ENCODE measurements around the gene EXOC6.

The EXOC6 gene

DNA sequence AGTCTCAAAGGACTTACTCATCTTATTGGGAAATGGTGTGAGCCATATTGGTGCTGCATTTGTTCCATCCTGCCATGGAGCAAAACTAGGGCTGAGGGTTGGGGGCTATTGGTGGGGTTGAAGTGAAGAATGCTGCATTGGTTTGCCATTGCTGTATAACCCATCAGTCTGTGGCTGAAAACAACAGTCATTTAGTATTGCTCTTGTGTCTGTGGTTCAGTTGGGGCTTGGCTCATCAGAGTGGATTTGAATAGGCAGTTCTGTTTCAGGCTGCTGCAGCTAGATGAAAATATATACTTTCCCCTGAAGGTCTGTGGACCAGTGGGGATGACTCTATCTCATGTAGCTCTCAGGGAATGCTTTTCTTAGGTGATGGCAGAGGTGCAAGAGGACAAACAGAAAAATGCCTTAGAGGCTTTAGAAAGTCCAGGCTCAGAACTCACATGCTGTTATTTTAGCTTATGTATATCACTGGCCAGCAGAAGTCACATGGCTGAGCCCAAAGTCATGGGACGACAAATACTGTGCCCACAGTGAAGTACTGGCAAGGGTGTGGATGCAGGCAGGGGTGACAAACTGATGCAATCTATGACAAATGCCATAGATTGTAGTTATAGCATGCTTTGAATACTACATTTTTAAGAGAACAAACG, 15.2 kb upstream of the EXOC6 start:
- no peak for FAIRE-seq
- no peak for DNase-seq (ENCODE audit: insufficient read length, low spot score)

DNA sequence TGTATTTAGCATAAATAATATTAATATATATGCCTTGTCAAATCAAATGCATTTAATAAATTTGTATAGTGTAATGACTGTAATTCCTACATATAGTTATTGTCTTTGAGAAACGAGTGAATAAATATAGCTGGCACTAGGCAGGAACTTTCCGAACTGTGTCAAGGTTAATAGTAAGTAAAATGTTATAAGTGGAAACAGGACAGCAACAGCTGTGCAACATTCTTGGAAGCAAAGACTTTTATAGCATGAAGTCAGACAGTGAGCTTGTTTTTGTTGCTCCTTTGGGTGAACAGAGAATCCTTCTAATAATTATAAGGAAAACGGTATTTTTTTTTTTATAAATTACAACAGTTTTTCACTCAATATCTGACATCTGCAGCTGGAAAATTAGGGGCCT, 14.0 kb upstream of the EXOC6 start:
- TF ChIP-seq, protein P1, sequence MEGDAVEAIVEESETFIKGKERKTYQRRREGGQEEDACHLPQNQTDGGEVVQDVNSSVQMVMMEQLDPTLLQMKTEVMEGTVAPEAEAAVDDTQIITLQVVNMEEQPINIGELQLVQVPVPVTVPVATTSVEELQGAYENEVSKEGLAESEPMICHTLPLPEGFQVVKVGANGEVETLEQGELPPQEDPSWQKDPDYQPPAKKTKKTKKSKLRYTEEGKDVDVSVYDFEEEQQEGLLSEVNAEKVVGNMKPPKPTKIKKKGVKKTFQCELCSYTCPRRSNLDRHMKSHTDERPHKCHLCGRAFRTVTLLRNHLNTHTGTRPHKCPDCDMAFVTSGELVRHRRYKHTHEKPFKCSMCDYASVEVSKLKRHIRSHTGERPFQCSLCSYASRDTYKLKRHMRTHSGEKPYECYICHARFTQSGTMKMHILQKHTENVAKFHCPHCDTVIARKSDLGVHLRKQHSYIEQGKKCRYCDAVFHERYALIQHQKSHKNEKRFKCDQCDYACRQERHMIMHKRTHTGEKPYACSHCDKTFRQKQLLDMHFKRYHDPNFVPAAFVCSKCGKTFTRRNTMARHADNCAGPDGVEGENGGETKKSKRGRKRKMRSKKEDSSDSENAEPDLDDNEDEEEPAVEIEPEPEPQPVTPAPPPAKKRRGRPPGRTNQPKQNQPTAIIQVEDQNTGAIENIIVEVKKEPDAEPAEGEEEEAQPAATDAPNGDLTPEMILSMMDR (IDR thresholded peaks at IDR 0.05; ENCODE audit: insufficient read depth, missing control alignments): no peak
- no peak for DNase-seq (ENCODE audit: insufficient read length, low spot score)
- FAIRE-seq: no peak

More for the DNA sequence above, 15.2 kb upstream of the EXOC6 start:
- TF ChIP-seq, protein P1 (IDR thresholded peaks at IDR 0.05; ENCODE audit: insufficient read depth, missing control alignments): no peak

DNA sequence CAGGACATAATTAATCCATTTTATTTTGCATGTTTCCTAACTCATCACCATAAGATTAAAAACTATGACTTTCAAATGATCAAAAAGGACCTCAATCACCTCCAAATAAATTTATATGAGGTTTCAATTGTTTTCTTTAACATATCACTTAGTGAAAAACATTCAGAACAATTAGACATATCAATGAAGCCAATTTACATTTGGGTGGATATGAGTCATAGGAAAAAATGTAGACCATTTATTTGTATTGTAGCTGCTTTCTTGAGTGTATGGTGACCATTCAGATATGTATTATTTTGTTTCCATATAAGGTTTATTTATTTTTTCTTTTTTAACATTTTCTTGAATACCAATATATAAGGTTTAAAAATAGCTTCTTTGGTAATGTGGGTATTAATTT, 13.3 kb upstream of the EXOC6 start:
- FAIRE-seq (no peak), DNase-seq (ENCODE audit: insufficient read length, low spot score) (no peak)
- TF ChIP-seq, protein P1 (IDR thresholded peaks at IDR 0.05; ENCODE audit: insufficient read depth, missing control alignments): no peak

DNA sequence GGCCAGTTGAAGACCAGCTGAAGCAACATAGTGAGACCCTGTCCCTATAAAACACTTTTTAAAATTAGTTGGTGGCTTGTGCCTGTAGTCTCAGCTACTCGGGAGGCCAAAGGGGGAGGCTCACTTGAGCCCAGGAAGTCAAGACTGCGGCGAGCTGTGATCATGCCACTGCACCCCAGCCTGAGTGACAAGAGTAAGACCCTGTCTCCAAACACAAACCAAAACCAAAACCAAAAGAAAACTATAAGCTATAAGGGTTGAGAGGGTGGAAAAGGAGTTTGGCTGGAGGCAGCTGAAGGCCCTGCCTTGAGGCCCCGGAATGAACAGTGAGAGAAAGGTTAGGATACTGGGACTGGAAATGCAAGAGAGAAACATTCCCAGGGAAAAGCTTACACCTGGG, 10.9 kb upstream of the EXOC6 start:
- no peak for FAIRE-seq
- TF ChIP-seq, protein P1 (IDR thresholded peaks at IDR 0.05; ENCODE audit: insufficient read depth, missing control alignments): no peak
- DNase-seq (ENCODE audit: insufficient read length, low spot score): no peak

DNA sequence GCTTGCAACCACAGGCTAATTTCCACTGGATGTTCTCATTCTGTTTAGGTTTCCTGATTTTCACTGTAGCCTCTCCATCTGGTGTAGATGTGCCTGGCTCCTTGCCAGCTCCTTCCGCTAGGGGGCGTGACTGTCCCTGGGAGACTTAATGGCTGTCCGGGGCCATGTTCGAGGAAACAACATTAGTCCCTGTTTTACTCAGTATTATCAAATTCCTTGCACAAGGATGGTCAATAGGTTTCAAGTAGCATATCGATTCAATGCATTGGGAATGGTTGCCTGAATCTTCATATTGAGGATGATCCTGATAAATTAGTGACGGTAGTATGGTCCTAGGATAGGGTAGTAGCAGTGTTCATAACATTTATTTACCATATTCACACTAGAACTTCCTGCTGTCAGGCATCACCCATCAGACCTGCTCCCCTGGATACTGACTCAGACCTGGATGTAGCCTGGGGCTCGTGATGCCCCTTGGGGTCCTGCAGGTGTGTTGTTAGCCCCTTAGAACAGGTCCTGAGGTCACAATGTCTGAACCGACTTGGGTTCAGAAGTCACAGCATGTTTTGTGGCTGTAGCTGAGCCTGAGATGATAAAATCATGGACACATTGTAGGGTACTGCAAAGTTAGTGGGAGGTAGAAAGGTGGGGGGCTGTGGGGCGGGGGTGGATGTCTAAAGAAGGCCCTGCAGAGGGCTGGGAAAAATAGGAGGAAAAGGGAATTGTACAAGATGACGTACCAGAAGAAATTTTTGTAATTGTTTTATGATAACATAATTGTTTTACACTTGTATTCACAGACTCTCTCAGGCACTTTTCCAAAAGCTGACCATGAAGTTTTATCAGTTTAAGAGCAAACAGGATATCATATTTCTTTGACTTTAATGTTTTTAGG, 8.9 kb upstream of the EXOC6 start:
- DNase-seq (ENCODE audit: insufficient read length, low spot score) (no peak), FAIRE-seq (no peak)
- TF ChIP-seq, protein P1 (IDR thresholded peaks at IDR 0.05; ENCODE audit: insufficient read depth, missing control alignments): peak; percentile 24

DNA sequence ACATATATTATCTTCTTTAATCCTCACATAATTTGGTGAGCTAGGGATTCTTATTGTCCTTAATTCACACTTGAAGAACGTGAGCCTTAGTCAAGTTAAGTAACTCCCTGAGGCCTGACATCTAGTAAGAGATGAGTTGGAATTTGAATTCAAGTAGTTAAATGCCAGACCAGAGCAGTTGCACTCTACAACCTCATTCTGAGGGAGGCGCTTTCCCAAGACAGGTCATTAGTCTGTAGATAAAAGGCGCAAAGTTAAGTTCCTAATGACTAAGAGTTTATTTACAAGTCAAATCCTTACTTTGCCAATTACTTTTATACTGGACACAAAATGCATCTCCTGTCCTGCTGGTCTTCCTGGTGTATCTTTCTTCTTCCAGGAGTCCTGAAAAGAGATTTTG, 3.6 kb upstream of the EXOC6 start:
- TF ChIP-seq, protein P1 (IDR thresholded peaks at IDR 0.05; ENCODE audit: insufficient read depth, missing control alignments): no peak
- DNase-seq (ENCODE audit: insufficient read length, low spot score) (no peak), FAIRE-seq (no peak)

DNA sequence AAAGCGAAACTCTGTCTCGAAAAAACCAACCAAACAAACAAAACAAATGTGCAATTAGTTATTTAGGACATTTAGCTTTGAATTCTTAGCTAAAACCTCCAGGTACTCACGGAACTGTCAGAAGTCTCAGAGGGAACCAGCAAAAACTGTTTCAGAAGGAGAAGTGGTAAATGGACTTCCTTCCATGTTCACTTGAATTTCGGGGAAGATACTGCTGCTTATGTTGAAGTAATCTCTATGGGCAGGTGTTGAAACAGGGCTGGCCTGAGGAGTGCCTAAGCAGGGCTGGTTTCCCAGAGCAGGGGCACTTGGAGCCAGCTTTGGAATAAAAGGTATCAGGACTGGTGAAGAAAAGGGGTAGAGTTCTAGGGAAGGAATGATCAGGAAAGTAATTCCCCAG, 2.4 kb upstream of the EXOC6 start:
- FAIRE-seq (no peak), DNase-seq (ENCODE audit: insufficient read length, low spot score) (no peak)
- TF ChIP-seq, protein P1 (IDR thresholded peaks at IDR 0.05; ENCODE audit: insufficient read depth, missing control alignments): no peak
